Muscle layer of duodenum (tissue), 2 donors: ENCODE results near the gene TJP2.

ENCODE experiments used
- H3K27ac ChIP-seq: one replicate; pipeline ENCODE4 v1.7.0; 2013; ENCODE audit warnings: mild to moderate bottlenecking, low read length
- H3K27me3 ChIP-seq: one replicate; pipeline ENCODE4 v1.7.0; 2013; ENCODE audit warnings: low read depth, mild to moderate bottlenecking, control low read depth, low read length
- H3K36me3 ChIP-seq, 2 donors: one replicate each; pipeline ENCODE4 v1.7.0; 2013; ENCODE audit warnings: low read length in 2 of 2, control low read depth in 1 of 2, mild to moderate bottlenecking in 1 of 2; ENCODE audit not compliant: insufficient read depth in 2 of 2, control insufficient read depth in 1 of 2
- H3K4me1 ChIP-seq, 2 donors: one replicate each; pipeline ENCODE4 v1.7.0; 2013; ENCODE audit warnings: low read length in 2 of 2, mild to moderate bottlenecking in 2 of 2, control low read depth in 1 of 2, moderate library complexity in 1 of 2; ENCODE audit not compliant: insufficient read depth in 2 of 2, control insufficient read depth in 1 of 2
- H3K4me3 ChIP-seq, 2 donors: one replicate each; pipeline ENCODE4 v1.7.0; 2013; ENCODE audit warnings: low read length in 2 of 2, low read depth in 1 of 2, mild to moderate bottlenecking in 1 of 2
- H3K9me3 ChIP-seq, 2 donors: one replicate each; pipeline ENCODE4 v1.7.0; 2013; ENCODE audit warnings: low read length in 2 of 2, control low read depth in 1 of 2, mild to moderate bottlenecking in 1 of 2; ENCODE audit not compliant: control insufficient read depth in 1 of 2
- donor health status: healthy.

TJP2 gene

GRCh38 chr9:69261636-69262035 is 87.6 kb downstream of the TJP2 start:
- Histone ChIP-seq H3K4me3 (no peak overlapping the region), H3K4me1 (no peaks in the 10 kb centered on the region), H3K9me3 (no peaks in the 10 kb centered on the region), H3K27ac (no peak overlapping the region), H3K36me3 (no peaks in the 10 kb centered on the region), H3K27me3 (no peaks in the 10 kb centered on the region)

- no peaks in the 10 kb centered on the region for H3K36me3 ChIP-seq
- H3K9me3 ChIP-seq, result no peaks in the 10 kb centered on the region
- no peak overlapping the region for H3K4me3 ChIP-seq
- no peak overlapping the region for H3K27ac ChIP-seq
- no peaks in the 10 kb centered on the region for H3K4me1 ChIP-seq
- no peaks in the 10 kb centered on the region for H3K27me3 ChIP-seq
These were observed 90.4 kb downstream of the TJP2 start for GRCh38 chr9:69264526-69264925.

- H3K4me3 ChIP-seq, result no peak overlapping the region
- no peaks in the 10 kb centered on the region for H3K4me1 ChIP-seq
- H3K27me3 ChIP-seq, result no peaks in the 10 kb centered on the region
- no peaks in the 10 kb centered on the region for H3K9me3 ChIP-seq
- no peaks in the 10 kb centered on the region for H3K36me3 ChIP-seq
- no peak overlapping the region for H3K27ac ChIP-seq
These were observed 91.8 kb downstream of the TJP2 start for GRCh38 chr9:69265891-69266290.

GRCh38 chr9:69272212-69272611 is 98.1 kb downstream of the TJP2 start:
- Histone ChIP-seq H3K27ac (no peak overlapping the region), H3K9me3 (no peaks in the 10 kb centered on the region), H3K36me3 (no peaks in the 10 kb centered on the region), H3K4me1 (peaks cover 0 to 6% of the 10 kb centered on the region in 2 donors), H3K4me3 (no peak overlapping the region), H3K27me3 (no peaks in the 10 kb centered on the region)

- Histone ChIP-seq H3K4me3 (no peak overlapping the region), H3K9me3 (no peaks in the 10 kb centered on the region), H3K27ac (no peak overlapping the region), H3K4me1 (peaks cover 0 to 6% of the 10 kb centered on the region in 2 donors), H3K27me3 (no peaks in the 10 kb centered on the region), H3K36me3 (no peaks in the 10 kb centered on the region)
These were observed 99.1 kb downstream of the TJP2 start for GRCh38 chr9:69273161-69273560.

- Histone ChIP-seq H3K36me3 (no peaks in the 10 kb centered on the region), H3K4me1 (peaks cover 0 to 6% of the 10 kb centered on the region in 2 donors), H3K9me3 (no peaks in the 10 kb centered on the region), H3K4me3 (no peak overlapping the region), H3K27ac (no peak overlapping the region), H3K27me3 (no peaks in the 10 kb centered on the region)
These were observed 102.7 kb downstream of the TJP2 start for GRCh38 chr9:69276775-69277174.

GRCh38 chr9:69279084-69279731 is 105.1 kb downstream of the TJP2 start:
- H3K4me1 ChIP-seq, result no peaks in the 10 kb centered on the region
- no peaks in the 10 kb centered on the region for H3K36me3 ChIP-seq
- no peak overlapping the region for H3K4me3 ChIP-seq
- H3K9me3 ChIP-seq, result no peaks in the 10 kb centered on the region
- no peak overlapping the region for H3K27ac ChIP-seq
- H3K27me3 ChIP-seq, result no peaks in the 10 kb centered on the region

GRCh38 chr9:69279733-69280132 is 105.7 kb downstream of the TJP2 start:
- Histone ChIP-seq H3K4me1 (no peaks in the 10 kb centered on the region), H3K4me3 (no peak overlapping the region), H3K27me3 (no peaks in the 10 kb centered on the region), H3K36me3 (no peaks in the 10 kb centered on the region), H3K9me3 (no peaks in the 10 kb centered on the region), H3K27ac (no peak overlapping the region)

- H3K27ac ChIP-seq, result no peak overlapping the region
- H3K4me3 ChIP-seq, result no peak overlapping the region
- H3K27me3 ChIP-seq, result no peaks in the 10 kb centered on the region
- H3K9me3 ChIP-seq, result no peaks in the 10 kb centered on the region
- H3K4me1 ChIP-seq, result no peaks in the 10 kb centered on the region
- H3K36me3 ChIP-seq, result no peaks in the 10 kb centered on the region
These were observed 108.9 kb downstream of the TJP2 start for GRCh38 chr9:69283003-69283402.

GRCh38 chr9:69292078-69292477 is 118.0 kb downstream of the TJP2 start:
- Histone ChIP-seq H3K27ac (no peak overlapping the region), H3K4me3 (no peak overlapping the region), H3K36me3 (no peaks in the 10 kb centered on the region), H3K4me1 (peaks cover 0 to 6% of the 10 kb centered on the region in 2 donors), H3K27me3 (no peaks in the 10 kb centered on the region), H3K9me3 (no peaks in the 10 kb centered on the region)

GRCh38 chr9:69293156-69293555 is 119.1 kb downstream of the TJP2 start:
- Histone ChIP-seq H3K4me1 (peaks cover 0 to 8% of the 10 kb centered on the region in 2 donors), H3K27me3 (no peaks in the 10 kb centered on the region), H3K9me3 (no peaks in the 10 kb centered on the region), H3K27ac (no peak overlapping the region), H3K36me3 (no peaks in the 10 kb centered on the region), H3K4me3 (no peak overlapping the region)

GRCh38 chr9:69295872-69296552 is 121.9 kb downstream of the TJP2 start:
- Histone ChIP-seq H3K27ac (no peak overlapping the region), H3K4me3 (no peak overlapping the region), H3K4me1 (peaks cover 0 to 8% of the 10 kb centered on the region in 2 donors)

More at GRCh38 chr9:69295872-69296552, 121.9 kb downstream of the TJP2 start:
- no peaks in the 10 kb centered on the region for H3K27me3 ChIP-seq
- H3K9me3 ChIP-seq, result no peaks in the 10 kb centered on the region
- no peaks in the 10 kb centered on the region for H3K36me3 ChIP-seq
